ENCODE measurements around the gene CARD19.

Gene CARD19

GRCh38 chr9:93096131-93096802 lies at the start of gene CARD19:
Gene CARD19 (plus strand): TSS chr9:93096217. CDS start chr9:93096346, 129 bp downstream.
- peak; percentile 63 for DNase-seq (ENCODE audit: low spot score)

GRCh38 chr9:93048566-93049448 lies 47.2 kb upstream of the CARD19 start:
- DNase-seq (ENCODE audit: low spot score), result no peak

DNA sequence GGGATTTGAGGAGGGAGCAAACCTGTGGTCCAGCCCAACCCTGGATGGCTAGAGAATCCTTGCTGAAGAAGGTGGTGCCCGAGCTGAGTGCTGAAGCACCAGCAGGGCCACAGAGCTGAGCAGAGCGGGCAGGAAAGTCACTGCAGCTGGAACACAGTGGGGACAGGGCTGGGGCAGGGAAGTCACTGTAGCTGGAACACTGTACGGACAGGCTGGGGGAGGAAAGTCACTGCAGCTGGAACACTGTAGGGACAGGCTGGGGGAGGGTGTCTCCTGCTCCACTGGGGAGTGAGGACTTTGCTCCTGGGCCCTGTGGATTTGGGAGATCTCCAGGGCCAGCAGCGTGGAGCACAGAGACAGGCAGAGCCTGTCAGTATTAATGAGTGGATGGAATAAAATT lies 46.5 kb upstream of the CARD19 start:
- no peak for DNase-seq (ENCODE audit: low spot score)

DNA sequence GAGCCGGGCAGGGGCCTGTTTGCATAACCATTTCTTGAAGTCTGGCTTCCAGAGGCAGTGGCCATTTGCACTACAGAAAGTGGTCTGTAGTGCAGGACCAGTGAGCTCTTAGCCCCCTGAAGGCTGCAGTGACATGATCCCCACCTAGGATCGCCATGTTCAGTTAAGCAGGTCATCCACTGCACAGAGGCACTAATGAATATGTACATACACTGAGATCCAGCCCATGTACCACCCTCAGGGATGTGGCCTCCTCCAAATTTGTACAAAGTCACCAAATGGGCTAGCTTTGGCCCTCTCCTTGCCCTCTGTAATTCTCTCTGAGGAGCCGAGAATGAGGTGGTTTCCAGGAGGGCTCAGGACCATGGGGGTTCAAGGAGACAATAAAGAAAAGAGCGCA lies 45.8 kb upstream of the CARD19 start:
- no peak for DNase-seq (ENCODE audit: low spot score)

- no peak for DNase-seq (ENCODE audit: low spot score)
Observed at GRCh38 chr9:93051680-93052089, 44.3 kb upstream of the CARD19 start.

GRCh38 chr9:93052791-93053540 lies 43.1 kb upstream of the CARD19 start:
- DNase-seq (ENCODE audit: low spot score), result no peak

DNA sequence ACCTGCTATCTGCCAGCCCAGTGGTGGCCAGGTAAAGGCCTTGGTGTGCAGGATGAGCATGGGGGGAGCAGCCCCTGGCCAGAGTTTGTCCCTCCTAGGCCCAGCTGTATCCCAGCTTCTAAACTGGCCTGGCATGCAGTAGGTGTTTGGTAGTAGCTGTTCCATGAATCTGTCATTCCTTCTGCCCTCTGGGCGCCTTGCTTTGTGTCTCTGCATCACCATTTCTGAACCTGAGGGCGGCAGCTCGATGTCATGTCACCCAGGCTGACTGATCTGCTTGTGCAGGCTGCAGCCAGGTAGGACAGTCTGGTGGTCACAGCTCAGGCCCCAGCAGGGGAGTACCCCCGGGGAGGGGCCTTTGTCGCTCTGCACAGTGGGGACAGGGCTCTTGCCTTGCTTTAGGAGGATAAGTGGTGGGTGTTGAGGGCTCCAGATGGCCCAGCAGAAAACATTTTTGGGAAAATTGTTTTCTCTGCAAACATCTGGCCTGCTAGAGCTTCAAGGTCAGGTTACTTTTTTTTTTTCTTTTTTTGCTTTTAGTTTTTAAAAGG lies 42.2 kb upstream of the CARD19 start:
- no peak for DNase-seq (ENCODE audit: low spot score)

GRCh38 chr9:93054758-93055704 lies 41.0 kb upstream of the CARD19 start:
- DNase-seq (ENCODE audit: low spot score), result no peak

GRCh38 chr9:93057042-93057702 lies 38.8 kb upstream of the CARD19 start:
- DNase-seq (ENCODE audit: low spot score), result no peak

GRCh38 chr9:93057703-93058354 lies 38.2 kb upstream of the CARD19 start:
- DNase-seq (ENCODE audit: low spot score), result no peak

DNA sequence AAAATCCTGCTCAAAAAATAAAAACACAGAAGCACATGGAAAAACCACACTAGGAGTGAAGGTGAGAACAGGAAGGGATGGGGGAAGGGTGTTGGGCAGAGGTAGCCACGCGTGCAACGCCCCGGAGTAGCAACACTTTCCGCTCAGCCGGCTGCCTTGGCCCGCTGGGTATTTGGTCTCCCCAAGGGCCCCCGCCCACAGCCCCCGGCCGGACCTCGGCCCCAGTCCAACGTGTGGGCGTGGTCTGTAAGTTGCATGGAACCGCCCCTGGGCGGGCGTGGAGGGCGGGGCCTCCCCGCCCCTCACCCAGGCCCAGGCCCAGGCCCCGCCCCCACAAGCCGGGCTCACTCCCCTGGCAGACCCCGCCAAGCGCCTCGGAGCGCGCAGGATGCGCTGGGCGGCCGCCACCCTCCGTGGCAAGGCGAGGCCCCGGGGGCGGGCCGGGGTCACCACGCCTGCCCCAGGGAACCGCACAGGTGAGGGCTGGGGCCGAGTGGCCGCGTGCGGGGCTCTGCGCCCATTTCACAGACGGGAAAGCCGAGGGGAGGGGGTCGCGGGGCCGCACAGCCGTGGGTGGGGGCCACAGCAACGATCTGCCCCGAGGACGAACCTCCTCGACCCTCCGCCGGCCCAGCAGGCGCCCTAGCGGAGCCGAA lies 37.5 kb upstream of the CARD19 start, which contains the start of gene SUSD3:
Gene SUSD3, plus strand, starts transcription at position 347 of the 656 bp plus-strand sequence. Its CDS starts 42 bp downstream, at position 389.
- peak; percentile 38 for DNase-seq (ENCODE audit: low spot score)

DNA sequence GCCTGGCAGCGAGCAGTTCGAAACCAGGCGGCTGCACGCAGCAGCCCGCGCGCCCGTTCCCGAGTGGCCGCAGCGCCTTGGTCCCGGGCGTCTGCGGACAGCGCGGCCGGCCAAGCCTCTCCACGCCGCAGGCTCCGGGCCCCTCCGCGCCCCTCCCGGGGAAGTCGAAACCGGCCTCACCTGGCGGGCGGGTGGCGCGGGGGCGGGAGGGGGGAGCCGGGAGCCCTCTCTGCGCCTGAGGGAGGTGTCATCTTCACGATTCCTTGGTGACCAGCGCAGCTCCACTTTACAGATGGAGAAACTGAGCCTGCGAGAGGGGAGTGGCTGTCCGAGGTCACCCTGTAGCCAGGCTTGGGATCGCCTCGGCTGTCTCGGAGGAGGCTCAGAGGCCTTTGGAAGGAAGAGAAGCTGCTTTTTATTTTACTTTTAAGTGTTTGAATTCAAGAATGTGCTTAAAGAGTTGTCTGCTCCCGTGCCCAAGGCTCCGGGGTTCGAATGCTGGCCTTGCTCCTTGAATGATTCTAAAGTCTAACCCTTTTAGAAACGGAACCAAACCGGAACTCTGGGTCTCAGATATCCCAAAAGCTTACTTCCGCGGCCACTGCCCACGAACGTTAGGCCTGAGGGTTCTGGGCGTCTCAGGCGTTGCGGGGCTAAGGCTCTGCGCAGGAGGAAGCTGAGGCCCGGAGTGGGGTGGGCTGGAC lies 36.9 kb upstream of the CARD19 start:
- DNase-seq (ENCODE audit: low spot score), result no peak

DNA sequence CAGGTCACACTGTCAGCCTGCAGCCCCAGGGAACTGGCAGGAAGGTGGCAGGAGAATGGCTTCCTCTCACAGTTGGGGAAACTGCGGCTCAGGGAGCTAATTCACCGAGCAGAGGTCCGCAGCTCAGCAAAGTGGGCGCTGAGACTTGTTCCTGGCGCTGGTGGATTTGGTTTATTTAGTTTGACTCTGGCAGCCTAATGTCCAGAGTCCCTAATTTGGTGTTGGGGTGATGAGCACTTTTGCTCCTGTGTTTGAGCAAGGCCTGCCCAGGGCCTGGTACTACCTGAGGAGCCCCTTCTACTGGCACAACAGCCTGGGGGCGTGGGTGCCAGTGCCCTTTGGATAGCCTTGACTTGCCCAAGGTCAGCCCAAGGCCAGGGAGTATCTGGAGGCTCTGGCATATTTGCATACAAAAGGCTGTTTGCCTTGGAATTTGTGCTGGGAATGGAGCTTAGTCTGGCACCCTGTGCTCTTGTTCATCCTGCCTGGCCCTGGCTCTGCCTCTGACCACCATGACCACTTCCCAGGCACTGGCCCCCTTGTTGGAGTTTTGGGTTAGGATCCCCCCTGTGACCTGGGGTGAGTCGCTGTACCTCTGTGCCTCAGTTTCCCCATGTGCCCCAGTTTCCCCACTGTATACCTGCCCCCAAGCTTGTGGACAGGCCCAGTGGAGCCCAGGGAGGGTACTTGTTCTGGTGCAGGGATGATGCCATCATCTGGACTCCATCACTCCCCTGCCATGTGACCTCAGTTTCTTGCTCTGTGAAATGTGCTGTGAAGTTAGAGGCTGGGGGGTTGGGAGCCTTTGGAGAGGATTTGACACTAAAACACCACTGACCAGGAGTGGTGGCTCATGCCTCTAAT lies 36.1 kb upstream of the CARD19 start:
- DNase-seq (ENCODE audit: low spot score), result no peak

DNA sequence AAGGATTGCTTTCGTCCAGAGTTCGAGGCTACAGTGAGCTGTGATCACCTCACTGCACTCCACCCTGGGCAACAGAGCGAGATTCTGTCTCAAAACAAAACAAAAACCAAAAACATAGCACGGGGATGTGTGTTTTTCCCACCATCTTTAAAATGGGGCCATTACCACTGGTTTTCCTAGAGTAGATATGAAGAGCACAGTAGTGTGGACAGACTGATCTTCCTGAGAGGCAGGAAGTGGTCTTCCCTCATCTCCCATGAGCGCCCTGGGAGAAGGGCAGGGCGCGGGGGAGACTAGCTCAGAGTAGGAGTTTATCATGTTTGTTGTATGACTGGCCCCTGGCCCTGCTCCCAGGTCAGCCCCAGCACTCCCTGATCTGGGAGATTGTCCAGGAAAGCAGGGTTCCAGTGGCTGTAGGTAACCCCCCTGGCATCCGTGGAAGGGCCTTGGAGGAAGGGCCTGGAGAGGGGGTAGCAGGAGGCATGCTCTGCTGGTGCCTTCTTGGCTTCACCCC lies 35.2 kb upstream of the CARD19 start:
- no peak for DNase-seq (ENCODE audit: low spot score)

DNA sequence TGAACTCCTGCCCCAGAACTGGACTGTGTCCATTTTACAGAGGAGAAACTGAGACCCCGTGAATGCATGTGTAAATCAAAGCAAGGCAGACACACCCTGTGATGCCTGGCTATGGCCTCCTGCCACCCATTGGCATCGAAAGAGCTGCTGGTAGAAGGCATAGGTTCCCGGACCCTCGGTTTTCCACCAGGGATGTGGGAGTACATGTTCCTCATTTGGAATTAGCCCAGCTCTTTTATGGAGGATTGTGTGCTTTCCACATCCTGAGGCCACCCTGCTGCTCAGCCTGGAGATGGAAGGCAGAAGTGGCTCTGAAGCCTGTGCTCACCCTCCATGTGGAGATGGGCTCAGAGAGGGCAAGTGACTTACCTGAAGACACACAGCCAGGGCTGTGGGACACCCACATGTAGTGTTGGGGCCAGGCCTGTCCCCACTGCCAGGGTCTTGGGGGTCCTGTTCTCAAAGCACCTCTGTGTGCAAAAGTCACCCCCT lies 34.7 kb upstream of the CARD19 start:
- DNase-seq (ENCODE audit: low spot score), result no peak

GRCh38 chr9:93061791-93062763 lies 33.9 kb upstream of the CARD19 start:
- no peak for DNase-seq (ENCODE audit: low spot score)
